HUDEP-2 (cell line): ENCODE measurements around the gene GTSF1L.

Source experiments
- DNase-seq, 76 experiments: peaks; one replicate each; lab custom pipeline; 2025; ENCODE audit not compliant: unreplicated experiment in 76 of 76; lab: John Stamatoyannopoulos, UW

GTSF1L gene

DNA sequence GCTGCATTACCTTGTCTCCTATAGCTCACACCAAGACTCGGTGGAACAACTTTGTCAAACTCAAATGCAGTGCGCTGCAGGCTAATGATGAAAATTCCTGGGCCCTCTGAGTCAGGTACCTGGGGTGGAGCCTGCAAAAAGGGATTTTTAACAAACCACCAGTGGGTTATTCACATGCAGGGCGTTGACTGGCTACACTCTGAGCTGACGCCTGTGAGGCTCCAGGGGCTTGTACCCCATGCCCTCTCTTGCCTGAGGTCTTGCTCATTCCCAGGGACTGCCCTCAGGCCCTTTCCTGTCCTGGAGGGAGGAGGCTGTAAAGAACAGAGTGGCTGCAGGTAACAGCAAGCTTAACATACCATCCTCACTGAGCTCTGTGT is 9.2 kb downstream of the GTSF1L start:
- no peak for DNase-seq

DNA sequence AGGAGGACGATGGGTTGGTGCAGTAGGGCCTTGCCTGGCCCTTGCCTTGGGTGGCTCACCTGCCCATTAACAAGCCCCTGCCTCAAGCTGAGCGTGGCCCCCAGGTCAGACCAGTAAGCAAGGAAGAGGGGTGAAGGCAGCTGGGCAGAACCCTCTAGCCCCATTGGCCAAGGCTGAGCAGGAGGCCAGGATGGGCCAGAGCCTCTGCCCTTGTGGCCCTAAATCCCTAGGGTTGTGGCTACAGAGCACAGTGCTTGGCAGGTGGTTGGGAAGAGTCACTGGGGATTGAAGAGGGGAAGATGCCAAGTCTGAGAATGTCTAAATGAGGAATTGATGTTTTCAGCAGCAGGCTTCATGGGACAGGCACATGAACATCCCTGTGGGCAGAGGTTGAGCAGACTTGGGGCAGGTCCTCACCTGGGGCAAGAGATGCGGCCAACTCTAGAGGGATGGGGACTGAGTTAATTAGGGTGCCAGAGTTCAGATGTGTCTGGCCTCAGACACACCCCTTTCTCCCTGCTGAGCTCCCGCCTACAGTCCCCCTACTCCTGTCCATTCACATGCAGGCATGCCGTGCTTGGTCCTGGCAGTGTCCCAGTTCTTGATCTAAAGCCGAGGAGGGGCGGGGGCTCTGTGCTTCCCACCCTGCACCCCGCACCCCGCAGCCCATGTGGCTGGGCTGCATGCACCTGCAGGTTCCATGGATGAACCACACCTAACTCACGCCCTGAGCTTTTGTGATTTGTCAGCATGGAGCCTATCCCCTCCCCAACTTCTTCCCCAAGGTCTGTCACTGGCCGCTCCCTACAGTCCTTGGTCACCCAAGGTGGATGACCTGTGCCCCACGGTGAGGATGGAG is 9.8 kb downstream of the GTSF1L start:
- DNase-seq = no peak

DNA sequence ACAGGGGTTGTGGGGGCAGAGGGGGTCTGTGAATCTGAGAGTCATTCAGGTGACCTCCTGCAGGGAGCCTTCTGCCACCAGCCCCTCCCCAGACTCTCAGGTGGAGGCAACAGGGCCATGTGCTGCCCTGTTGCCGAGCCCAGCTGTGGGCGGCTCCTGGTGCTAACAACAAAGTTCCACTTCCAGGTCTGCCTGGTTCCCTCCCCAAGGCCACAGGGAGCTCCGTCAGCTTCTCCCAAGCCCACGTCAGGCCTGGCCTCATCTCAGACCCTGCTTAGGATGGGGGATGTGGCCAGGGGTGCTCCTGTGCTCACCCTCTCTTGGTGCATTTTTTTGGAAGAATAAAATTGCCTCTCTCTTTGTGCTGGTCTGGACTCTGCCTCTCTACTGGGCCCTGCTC is 10.7 kb downstream of the GTSF1L start:
- no peak for DNase-seq

DNA sequence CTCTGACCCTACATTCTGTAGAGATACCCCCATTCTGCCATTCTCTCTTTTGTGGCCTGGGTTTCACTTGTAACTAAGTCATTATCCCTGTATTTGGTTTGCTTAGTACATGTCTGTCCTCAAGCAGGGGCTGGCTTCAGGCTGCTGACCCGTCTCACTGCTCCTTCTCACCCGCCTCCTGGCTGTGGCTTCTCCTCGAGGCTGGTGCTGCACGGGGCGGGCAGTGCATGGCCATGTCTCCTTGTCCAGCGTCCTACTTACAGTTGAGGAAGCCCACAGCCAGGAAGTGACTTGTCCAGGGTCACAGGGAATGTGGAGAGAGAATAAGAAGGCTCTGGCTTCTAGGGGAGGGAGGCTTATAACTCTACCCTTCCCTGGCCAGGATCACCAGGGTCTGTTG is 11.3 kb downstream of the GTSF1L start:
- DNase-seq = no peak

DNA sequence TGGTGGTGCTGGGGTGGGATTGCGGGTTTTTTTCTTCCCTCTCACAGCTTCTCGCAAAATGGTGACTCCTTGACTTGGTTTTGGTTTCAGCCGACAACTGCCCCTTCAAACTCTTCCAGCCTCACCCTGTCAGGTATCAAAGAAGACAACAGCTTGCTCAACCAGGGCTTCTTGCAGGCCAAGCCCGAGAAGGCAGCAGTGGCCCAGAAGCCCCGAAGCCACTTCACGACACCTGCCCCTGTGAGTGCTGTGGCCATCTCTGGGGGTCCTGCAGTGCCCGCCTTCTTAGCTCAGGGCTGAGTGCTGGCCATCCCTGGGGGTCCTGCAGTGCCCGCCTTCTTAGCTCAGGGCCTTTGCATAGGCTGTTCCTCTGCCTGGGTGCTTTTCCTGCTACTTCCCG is 11.8 kb downstream of the GTSF1L start:
- DNase-seq = no peak

DNA sequence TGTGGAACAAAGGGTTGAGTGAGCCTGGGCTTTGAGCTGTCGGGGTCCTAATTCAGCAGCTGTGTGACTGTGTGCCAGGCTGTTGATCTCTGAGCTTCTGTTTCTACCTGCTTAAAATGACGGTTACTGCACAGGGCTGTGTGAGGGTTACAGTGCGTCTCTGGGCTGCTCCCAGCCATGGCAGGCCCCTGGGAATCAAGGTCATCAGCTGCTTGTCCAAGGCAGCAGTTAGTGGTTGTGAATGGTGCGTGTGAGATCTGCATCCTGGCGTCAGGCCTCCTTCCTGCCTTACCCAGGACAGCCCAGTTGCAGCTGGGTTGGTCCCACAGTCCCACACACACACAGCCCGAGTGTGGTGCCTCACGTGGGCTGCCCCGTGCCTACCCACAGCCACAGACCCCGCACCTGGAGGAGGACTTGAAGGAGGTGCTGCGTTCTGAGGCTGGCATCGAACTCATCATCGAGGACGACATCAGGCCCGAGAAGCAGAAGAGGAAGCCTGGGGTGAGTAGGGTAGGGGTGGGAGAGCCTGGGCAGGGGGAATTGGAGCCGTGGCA is 15.6 kb downstream of the GTSF1L start:
- no peak for DNase-seq

DNA sequence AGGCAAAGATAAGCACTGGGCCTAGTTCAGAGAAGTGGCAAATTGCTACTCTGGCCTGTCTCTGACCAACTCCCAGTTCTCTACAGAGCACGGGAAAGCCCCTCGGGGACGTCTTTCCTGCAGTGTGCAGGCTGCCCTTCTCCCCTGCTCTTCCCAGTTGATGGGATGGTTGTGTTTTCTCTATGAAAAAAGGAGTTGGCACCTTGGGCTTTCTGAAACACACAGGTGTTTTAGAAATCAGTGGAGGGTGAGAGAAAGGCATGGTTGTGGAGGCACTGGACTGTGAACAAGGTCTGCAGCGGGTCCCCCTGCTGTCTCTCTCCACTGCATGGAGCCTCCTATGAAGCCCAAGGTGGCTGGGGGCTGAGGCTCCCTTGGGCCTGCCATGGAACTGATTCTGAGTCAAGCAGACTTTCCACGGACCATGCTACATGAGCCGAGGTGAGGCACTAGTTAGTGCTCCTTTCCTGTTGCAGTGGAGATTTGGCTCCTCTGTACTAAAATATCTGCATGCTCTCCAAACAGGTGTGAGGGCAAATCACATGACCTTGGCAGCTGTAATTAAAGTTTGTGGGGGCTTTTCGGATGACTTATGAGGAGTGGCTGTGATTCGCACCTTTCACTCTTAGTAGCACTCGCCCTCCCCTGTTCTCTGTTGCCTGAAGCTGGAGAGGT is 16.3 kb downstream of the GTSF1L start:
- no peak for DNase-seq

DNA sequence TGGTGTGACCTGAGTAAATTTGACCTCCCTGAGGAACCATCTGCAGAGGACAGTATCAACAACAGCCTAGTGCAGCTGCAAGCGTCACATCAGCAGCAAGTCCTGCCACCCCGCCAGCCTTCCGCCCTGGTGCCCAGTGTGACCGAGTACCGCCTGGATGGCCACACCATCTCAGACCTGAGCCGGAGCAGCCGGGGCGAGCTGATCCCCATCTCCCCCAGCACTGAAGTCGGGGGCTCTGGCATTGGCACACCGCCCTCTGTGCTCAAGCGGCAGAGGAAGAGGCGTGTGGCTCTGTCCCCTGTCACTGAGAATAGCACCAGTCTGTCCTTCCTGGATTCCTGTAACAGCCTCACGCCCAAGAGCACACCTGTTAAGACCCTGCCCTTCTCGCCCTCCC is 24.3 kb downstream of the GTSF1L start:
- no peak for DNase-seq

DNA sequence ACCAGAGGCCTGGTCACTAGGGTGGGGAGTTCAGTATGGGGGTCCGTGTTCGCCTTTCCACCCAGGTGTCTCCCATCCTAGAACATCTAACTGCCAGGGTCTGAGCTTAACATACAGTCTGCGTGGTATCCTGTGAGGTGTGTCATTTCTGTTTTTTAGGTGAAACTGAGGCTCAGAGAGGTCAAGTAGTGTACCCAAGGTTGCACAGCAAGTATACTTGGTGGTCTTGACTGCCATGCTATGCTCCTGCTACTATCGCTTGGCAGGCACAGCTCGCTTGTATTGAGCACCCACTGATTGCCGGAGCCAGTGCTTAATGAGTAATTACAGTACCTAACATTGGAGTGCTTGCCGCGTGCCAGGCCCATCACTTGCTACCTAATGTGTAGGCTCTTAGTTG is 26.2 kb downstream of the GTSF1L start:
- no peak for DNase-seq

DNA sequence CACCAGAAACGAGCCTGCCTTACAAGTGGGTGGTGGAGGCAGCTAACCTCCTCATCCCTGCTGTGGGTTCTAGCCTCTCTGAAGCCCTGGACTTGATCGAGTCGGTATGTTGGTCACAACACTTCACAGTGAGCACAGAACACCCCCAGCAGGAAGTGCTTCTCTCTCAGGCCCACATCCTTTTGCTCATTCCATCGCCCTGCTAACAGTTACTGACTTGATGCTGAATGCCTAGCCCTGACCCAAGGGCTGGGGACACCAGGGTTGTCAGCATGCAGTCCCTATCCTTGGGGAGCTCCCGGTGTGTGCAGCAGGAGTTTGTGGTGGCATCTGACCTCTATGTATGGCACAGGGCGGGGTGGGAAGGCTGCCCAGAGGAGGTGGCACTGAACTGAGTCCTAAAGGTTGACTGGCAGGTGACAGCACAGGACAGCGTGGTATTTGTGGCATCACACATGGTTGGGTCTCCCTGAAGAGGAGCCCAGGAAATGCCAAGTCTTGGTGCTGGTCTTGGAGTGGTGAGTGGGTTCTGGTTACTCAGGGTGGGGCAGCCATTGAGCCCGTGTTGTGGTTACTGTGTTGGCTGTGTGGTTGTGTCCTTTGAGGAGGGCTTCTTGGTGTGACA is 26.7 kb downstream of the GTSF1L start:
- DNase-seq = no peak

DNA sequence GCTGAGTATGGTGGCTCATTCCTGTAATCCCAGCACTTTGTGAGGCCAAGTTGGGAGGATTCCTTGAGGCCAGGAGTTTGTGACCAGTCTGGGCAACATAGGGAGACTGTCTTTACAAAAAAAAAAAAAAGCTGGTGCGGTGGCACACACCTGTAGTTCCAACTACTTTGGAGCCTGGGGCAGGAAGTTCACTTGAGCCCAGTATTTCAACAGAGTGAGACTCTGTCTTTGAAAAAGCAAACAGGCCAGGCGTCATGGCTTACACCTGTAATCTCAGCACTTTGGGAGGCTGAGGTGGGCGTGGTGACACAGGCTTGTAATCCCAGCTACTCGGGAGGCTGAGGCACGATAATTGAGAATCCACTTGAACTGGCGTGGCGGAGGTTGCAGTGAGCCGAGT is 31.2 kb downstream of the GTSF1L start:
- DNase-seq = no peak

DNA sequence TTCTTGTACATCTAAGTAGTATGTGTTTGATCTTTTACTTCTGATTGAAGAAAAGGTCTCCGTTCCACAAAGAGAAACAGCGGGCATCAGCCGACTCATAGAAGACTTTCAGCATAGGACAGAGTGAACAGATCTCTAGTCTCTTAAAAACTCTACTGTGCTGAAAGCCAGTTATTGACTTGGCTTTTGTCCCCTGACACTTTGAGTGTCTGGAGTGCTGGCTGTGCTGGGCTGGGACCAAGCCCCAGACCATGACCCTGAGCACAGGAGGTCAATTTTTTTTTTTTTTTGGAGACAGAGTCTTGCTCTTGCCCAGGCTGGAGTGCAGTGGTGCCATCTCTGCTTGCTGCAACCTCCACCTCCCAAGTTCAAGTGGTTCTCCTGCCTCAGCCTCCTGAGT is 32.0 kb downstream of the GTSF1L start:
- DNase-seq = no peak

DNA sequence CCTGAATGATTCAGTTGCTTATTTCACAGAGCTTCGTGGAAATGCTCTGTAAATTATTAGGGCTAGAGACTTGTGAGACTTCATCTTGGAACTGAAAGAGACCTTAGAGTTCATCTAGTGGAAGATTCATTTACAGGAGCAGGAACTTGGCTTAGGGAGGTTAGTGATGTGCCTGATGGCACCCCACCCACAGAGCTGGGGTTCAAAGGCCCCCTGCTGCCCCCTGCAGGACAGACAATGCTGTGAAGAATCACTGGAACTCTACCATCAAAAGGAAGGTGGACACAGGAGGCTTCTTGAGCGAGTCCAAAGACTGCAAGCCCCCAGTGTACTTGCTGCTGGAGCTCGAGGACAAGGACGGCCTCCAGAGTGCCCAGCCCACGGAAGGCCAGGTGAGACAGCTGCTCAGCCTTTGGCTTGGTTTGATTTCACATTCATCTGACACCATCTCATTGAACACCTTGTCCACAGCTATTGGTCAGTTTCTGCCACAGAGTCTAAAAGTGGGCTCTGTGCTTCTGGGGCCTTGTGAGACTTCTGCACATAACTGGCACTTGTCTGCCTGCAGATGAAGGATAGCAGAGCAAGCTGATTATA is 34.8 kb downstream of the GTSF1L start:
- DNase-seq = peak in 66 of 76 experiments; percentile 5 to 75 (median 40)

DNA sequence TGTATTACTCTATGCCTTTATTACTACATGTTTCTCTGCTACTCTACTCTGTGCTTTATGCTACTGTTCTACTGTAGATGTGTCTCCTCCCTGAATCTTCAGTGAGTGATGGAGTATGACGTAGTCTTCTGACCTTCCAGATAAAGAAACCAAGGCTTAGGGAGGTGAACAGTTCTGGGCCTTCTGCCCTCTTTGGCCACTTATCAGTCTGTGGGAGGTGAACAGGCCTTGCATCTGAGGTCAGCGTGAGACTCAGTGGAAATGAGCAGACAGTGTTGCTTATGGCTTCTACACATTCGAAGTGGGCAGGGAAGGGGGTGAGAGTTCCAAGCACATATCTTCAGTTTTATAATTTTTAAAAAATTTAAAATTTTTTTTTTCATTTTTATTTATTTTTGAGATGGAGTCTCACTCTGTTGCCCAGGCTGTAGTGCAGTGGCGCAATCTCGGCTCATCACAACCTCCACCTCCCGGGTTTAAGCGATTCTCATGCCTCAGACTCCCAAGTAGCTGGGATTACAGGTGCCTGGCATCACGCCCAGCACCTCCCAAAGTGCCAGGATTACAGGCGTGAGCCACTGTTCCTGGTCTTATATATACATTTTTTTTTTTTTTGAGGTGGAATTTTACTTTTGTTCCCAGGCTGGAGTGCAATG is 35.7 kb downstream of the GTSF1L start:
- peak in 73 of 76 experiments; percentile 4 to 93 (median 66) for DNase-seq

DNA sequence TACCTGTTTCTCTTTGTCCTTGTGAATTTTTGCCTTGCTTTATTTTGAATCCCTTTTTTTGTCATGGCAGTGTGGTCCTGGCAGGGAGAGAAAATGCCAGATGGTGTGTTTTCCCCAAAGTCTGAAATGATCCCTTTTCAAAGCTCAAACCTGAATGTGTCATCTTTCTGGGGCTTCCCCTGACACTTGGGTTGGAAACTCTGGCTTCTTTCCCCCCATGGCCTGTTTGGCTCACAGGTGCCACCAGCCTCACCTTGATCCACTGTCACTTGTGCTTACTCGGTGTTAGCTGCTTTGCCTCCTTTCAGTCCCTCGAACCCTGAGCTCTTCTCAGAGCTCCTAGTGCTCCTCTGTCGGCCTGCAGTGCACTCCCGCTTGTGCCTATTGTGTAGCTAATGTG is 37.6 kb downstream of the GTSF1L start:
- DNase-seq = no peak

DNA sequence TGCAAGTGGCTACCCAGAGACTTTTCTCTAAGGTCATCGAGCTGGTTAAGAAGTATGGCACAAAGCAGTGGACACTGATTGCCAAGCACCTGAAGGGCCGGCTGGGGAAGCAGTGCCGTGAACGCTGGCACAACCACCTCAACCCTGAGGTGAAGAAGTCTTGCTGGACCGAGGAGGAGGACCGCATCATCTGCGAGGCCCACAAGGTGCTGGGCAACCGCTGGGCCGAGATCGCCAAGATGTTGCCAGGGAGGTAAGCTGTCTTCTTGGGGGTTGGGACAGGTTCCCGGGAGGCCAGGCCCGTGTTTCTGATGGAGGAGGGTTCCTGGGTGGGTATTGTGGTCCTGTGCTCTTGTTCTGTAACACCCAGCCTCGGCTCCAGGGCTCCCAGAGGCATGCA is 40.0 kb downstream of the GTSF1L start:
- no peak for DNase-seq

DNA sequence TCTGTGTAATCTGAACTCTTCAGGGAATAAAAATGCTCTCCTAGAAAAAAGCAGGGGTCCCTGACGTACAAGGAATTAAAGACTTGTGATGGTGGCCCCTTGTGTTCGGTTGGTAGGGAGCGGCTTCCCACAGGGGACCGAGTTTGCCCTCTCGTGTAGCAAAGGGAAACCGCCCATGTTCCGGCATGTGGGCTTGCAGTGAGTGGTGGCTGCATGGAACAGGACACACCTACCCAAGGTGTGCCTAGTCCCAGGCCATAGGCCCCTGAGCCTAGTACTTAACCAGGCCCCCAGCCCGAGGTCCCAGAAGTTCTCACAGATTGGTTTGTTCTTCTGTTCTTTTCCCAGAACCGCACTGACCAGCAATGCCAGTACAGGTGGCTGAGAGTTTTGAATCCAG is 44.4 kb downstream of the GTSF1L start:
- no peak for DNase-seq

DNA sequence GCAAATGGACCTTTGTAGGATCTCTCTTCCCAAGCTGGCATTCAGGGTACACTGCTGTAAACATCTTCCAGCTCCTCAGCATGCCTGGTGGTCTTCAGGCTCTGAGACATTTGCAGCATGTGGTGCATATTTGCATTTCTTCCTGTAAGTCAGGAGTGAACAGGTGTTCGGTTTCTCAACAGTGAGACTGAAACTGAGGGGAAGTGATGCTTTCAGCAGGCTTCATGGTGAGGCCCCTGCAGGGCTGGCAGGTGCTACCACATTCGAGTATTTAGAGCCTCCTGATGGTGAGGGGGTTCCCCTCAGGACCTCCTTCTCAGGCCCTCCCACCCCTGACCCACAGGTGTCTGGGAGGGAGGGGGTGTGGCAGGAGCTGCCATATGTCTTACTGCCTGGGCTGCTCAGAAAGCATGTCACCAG is 44.8 kb downstream of the GTSF1L start:
- no peak for DNase-seq

DNA sequence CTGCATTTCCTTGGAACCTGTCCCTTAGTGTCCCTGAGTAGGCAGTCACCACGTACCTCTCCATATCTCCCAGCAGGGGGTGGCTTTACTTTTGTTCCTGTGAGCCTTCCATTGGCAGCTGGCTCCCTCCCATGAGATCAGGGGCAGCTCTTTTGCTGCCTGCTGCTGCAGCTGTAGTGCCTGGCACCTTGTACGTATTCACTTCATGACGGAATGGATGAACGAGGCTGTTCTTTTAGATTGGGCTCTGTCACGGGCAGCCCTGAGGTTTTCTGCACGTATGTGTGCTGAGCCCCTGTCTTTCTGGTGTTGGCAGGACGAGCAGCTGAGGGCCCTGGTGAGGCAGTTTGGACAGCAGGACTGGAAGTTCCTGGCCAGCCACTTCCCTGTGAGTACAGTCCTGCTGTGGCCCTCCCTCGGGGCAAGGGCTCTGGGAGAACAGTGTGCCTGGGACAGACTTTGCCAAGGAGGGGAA is 45.3 kb downstream of the GTSF1L start:
- peak in 3 of 76 experiments; percentile 5 to 13 (median 6) for DNase-seq

DNA sequence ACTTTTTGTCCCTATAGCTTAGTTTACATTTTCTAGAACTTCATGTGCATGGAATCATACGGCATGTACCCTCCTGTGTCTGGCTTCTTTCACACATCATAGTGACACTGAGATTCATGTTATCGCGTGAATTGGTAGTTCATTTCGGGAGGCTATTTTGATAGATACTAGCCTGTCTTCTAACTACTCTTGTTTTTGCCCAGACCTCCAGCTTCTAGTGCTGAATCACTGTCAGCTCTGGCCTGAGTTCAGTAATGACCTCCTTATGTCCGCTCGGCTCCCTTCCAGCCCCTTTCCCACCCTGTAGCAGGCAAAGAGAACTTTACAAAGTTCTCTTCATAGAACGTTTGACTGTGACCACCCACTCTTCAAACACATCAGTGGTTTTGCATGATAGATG is 45.8 kb downstream of the GTSF1L start:
- DNase-seq = no peak
